ENCODE measurements around the gene ZNF681. TPM values are rescaled to one million over a fixed set of nuclear protein-coding genes. Genes with fewer than 3 reads are reported as not detected.
A peak's percentile ranks its signal among the peaks of the same experiment; 100 is the strongest.

The ZNF681 gene
- 6.5 TPM for polyA plus RNA-seq (2013)

DNA sequence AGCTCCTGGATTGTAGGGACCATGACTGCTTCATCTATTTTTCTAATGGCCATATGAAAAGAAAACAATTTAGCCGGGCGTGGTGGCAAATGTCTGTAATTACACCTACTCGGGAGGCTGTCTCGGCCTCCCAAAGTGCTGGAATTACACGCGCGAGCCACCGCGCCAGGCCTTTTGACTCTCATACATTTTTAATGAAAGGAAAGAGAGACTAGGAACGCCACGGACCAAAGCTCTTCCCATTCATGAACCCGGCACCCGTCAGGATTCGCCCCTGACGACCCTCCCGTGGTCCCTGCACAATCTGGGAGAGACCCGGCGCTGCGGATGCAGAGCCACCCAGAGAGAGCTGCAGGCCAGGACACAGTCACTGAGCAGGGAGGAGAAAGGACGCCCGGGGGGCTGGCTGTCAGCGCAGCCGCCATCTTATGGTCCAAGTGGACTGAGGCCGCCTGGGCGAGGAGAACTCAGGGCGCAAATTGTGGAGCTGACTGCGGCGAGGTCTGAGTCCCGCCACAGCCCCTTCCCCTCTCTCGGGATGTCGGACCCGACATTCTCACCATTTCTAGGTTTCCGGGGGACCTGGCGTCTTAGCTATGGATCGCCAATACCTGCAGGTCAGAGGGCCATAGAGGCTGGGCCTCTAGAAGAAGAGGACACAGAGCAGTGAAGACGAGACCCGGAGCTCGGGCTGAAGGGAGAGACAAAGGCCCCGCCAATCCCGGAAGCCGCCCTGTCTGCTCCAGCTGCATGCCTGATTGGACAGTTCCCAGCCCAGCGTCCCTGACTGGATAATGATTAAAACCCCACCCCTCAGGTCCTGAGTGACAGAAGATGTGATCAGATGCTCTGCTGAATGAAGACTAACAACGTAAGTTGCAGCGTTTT lies at the start of gene ZNF681:
Gene ZNF681, minus strand, starts transcription at position 705 of the 888 bp plus-strand sequence. Its CDS starts 142 bp downstream, at position 563.
- peaks cover 3 to 18% (median 8%) of the 10 kb centered on the region in 4 experiments for H3K4me1 ChIP-seq (ENCODE audit: control extremely low read depth in 1 of 4, control insufficient read depth in 4 of 4, insufficient read depth in 4 of 4, low read length in 3 of 4)
- peak; percentile 92 to 98 (median 97) for DNase-seq
- ChIA-PET POLR2A (interaction anchor here (0.6 to 1.5 kb wide), 3 partner anchors 71 to 364 kb away, joined by 3 to 5 read pairs (median 4); partner anchors contain the start of genes ZNF254 and ZNF675), CTCF (interaction anchor here (1.1 to 1.7 kb wide), 3 partner anchors 31 to 156 kb away, joined by 3 to 5 read pairs (median 3); partner anchors contain the start of genes ZNF675 and ZNF726)
- H3K27ac ChIP-seq (ENCODE audit: insufficient read depth in 1 of 2, low read depth in 1 of 2, low read length in 2 of 2, poor library complexity in 1 of 2, severe bottlenecking in 2 of 2), result peak within 1 kb of the TSS; percentile 83 to 94
- H3K4me3 ChIP-seq (ENCODE audit: control insufficient read depth in 1 of 7, extremely low read depth in 1 of 7, insufficient read depth in 4 of 7, low read depth in 2 of 7, low read length in 6 of 7), result peak within 1 kb of the TSS; percentile 74 to 98 (median 93)
- WGBS (ENCODE audit: insufficient coverage), result under 1% methylated on average over 35 of the region's 44 CpGs
- peaks cover 0 to 19% (median 8%) of the 10 kb centered on the region in 4 experiments for H3K36me3 ChIP-seq (ENCODE audit: control insufficient read depth in 4 of 4, insufficient read depth in 4 of 4, low read length in 3 of 4)
- no peaks in the 10 kb centered on the region for H3K27me3 ChIP-seq (replicated peaks in 2 of 5; ENCODE audit: control insufficient read depth in 4 of 5, insufficient read depth in 5 of 5, low read length in 4 of 5)
- peaks cover 3 to 18% (median 11%) of the 10 kb centered on the region in 5 experiments for H3K9me3 ChIP-seq (ENCODE audit: control extremely low read depth in 1 of 5, control insufficient read depth in 4 of 5, insufficient read depth in 2 of 5, low read depth in 1 of 5, low read length in 4 of 5)

DNA sequence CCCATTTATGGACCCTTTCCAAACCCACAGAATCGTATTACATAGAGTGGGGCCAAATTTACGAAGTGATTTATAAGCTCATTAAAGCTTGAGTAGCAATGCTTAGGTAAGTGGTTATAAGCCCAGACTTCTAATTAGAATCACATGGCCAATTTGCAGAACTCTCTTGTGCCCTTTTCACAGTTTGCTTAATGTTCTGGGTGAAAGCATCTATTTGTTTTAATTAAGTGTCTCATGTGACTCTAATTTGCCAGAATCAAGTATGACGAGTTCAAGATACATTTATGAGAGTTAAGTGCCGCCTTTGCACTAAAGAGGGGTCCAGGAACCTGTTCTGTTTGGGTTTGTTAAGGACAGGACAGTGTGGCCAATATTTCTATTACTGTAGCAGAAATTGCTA lies 46.0 kb upstream of the ZNF681 start:
- H3K4me3 ChIP-seq (ENCODE audit: control insufficient read depth in 1 of 7, extremely low read depth in 1 of 7, insufficient read depth in 4 of 7, low read depth in 2 of 7, low read length in 6 of 7), result no peak overlapping the region
- H3K4me1 ChIP-seq (ENCODE audit: control extremely low read depth in 1 of 4, control insufficient read depth in 4 of 4, insufficient read depth in 4 of 4, low read length in 3 of 4), result peaks cover 0 to 2% (median 0%) of the 10 kb centered on the region in 4 experiments
- peaks cover 0 to 15% (median 4%) of the 10 kb centered on the region in 4 experiments for H3K36me3 ChIP-seq (ENCODE audit: control insufficient read depth in 4 of 4, insufficient read depth in 4 of 4, low read length in 3 of 4)
- ChIA-PET POLR2A (no interaction called here), CTCF (no interaction called here)
- H3K27me3 ChIP-seq (replicated peaks in 2 of 5; ENCODE audit: control insufficient read depth in 4 of 5, insufficient read depth in 5 of 5, low read length in 4 of 5), result no peaks in the 10 kb centered on the region
- H3K27ac ChIP-seq (ENCODE audit: insufficient read depth in 1 of 2, low read depth in 1 of 2, low read length in 2 of 2, poor library complexity in 1 of 2, severe bottlenecking in 2 of 2), result no peak overlapping the region
- DNase-seq, result no peak
- H3K9me3 ChIP-seq (ENCODE audit: control extremely low read depth in 1 of 5, control insufficient read depth in 4 of 5, insufficient read depth in 2 of 5, low read depth in 1 of 5, low read length in 4 of 5), result peaks cover 2 to 26% (median 5%) of the 10 kb centered on the region in 5 experiments
- WGBS (ENCODE audit: insufficient coverage), result 100% methylated on average over 2 of the region's 4 CpGs

DNA sequence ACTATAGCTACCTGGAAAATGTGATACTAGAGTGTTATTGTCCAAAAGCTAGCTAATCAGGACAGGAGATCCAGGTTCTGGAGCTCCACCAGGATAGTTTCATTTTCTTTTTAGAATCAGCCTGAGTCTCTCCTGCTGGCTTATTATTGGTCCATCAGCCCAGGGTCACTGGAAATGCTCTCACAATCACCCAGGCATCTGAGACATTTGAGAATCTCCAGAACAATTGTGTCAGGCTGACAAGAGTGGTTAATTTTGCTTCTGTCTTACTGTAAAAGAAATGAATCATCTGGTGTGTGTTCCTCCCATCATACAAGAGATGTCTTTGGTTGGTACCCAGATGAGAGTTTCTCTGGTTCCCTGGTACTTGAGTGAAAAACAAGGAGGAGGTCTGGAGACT lies 43.6 kb upstream of the ZNF681 start:
- Histone ChIP-seq H3K36me3 (ENCODE audit: control insufficient read depth in 4 of 4, insufficient read depth in 4 of 4, low read length in 3 of 4) (peaks cover 0 to 8% (median 3%) of the 10 kb centered on the region in 4 experiments), H3K4me3 (ENCODE audit: control insufficient read depth in 1 of 7, extremely low read depth in 1 of 7, insufficient read depth in 4 of 7, low read depth in 2 of 7, low read length in 6 of 7) (no peak overlapping the region), H3K9me3 (ENCODE audit: control extremely low read depth in 1 of 5, control insufficient read depth in 4 of 5, insufficient read depth in 2 of 5, low read depth in 1 of 5, low read length in 4 of 5) (peaks cover 1 to 18% (median 2%) of the 10 kb centered on the region in 5 experiments), H3K27ac (ENCODE audit: insufficient read depth in 1 of 2, low read depth in 1 of 2, low read length in 2 of 2, poor library complexity in 1 of 2, severe bottlenecking in 2 of 2) (no peak overlapping the region), H3K4me1 (ENCODE audit: control extremely low read depth in 1 of 4, control insufficient read depth in 4 of 4, insufficient read depth in 4 of 4, low read length in 3 of 4) (peaks cover 0 to 7% (median 0%) of the 10 kb centered on the region in 4 experiments), H3K27me3 (replicated peaks in 2 of 5; ENCODE audit: control insufficient read depth in 4 of 5, insufficient read depth in 5 of 5, low read length in 4 of 5) (no peaks in the 10 kb centered on the region)
- POLR2A ChIA-PET, result interaction anchor here (0.6 kb wide), 1 partner anchor 35 kb away, joined by 6 read pairs; no protein-coding TSS in a partner anchor
- CTCF ChIA-PET, result no interaction called here
- no peak for DNase-seq

DNA sequence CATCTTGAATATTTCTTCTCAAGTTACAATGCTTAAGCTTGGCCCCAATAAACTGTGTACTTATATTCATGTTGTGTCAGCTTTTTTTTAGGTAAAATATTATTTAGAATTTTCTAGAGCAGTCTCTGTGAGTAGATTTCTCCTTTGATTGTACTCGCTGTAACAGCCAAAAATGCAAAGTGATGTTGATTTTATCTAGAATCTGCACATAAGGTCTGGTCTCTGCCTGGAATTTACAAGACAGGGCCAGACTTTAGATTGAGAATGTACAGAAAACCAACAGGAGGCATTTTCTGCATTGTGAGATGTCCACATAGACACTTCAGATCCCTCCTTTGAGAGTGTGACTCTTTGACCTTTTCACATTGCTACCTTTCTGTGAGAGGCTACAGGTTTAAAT lies 43.1 kb upstream of the ZNF681 start:
- CTCF ChIA-PET, result no interaction called here
- Histone ChIP-seq H3K9me3 (ENCODE audit: control extremely low read depth in 1 of 5, control insufficient read depth in 4 of 5, insufficient read depth in 2 of 5, low read depth in 1 of 5, low read length in 4 of 5) (peaks cover 1 to 18% (median 2%) of the 10 kb centered on the region in 5 experiments), H3K4me1 (ENCODE audit: control extremely low read depth in 1 of 4, control insufficient read depth in 4 of 4, insufficient read depth in 4 of 4, low read length in 3 of 4) (peaks cover 0 to 7% (median 0%) of the 10 kb centered on the region in 4 experiments), H3K27me3 (replicated peaks in 2 of 5; ENCODE audit: control insufficient read depth in 4 of 5, insufficient read depth in 5 of 5, low read length in 4 of 5) (no peaks in the 10 kb centered on the region), H3K4me3 (ENCODE audit: control insufficient read depth in 1 of 7, extremely low read depth in 1 of 7, insufficient read depth in 4 of 7, low read depth in 2 of 7, low read length in 6 of 7) (no peak overlapping the region), H3K27ac (ENCODE audit: insufficient read depth in 1 of 2, low read depth in 1 of 2, low read length in 2 of 2, poor library complexity in 1 of 2, severe bottlenecking in 2 of 2) (no peak overlapping the region), H3K36me3 (ENCODE audit: control insufficient read depth in 4 of 4, insufficient read depth in 4 of 4, low read length in 3 of 4) (peaks cover 0 to 8% (median 3%) of the 10 kb centered on the region in 4 experiments)
- WGBS (ENCODE audit: insufficient coverage), result 100% methylated on average over 1 of the region's 1 CpG
- DNase-seq, result no peak
- POLR2A ChIA-PET, result no interaction called here

DNA sequence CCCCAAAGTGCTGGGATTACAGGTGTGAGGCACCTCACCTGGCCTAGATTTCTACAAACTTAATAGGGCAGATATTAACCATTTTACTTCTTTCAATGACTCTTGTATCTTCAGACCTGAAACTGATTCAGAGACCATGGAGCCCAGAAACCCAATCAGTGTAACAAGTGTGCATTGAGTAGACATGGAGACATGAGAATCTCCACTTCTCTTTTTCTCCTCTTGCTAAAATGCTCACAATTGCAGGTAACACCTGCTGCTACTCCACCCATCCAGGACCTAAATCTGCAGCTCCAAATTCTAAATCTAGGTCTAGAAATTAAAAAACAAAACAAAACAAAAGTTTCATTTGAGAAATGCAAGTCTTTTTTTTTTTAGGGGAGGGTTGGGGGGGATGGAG lies 42.2 kb upstream of the ZNF681 start:
- Histone ChIP-seq H3K9me3 (ENCODE audit: control extremely low read depth in 1 of 5, control insufficient read depth in 4 of 5, insufficient read depth in 2 of 5, low read depth in 1 of 5, low read length in 4 of 5) (peaks cover 0 to 20% (median 5%) of the 10 kb centered on the region in 5 experiments), H3K27ac (ENCODE audit: insufficient read depth in 1 of 2, low read depth in 1 of 2, low read length in 2 of 2, poor library complexity in 1 of 2, severe bottlenecking in 2 of 2) (no peak overlapping the region), H3K4me1 (ENCODE audit: control extremely low read depth in 1 of 4, control insufficient read depth in 4 of 4, insufficient read depth in 4 of 4, low read length in 3 of 4) (peaks cover 0 to 8% (median 0%) of the 10 kb centered on the region in 4 experiments), H3K36me3 (ENCODE audit: control insufficient read depth in 4 of 4, insufficient read depth in 4 of 4, low read length in 3 of 4) (peaks cover 0 to 8% (median 3%) of the 10 kb centered on the region in 4 experiments), H3K27me3 (replicated peaks in 2 of 5; ENCODE audit: control insufficient read depth in 4 of 5, insufficient read depth in 5 of 5, low read length in 4 of 5) (no peaks in the 10 kb centered on the region), H3K4me3 (ENCODE audit: control insufficient read depth in 1 of 7, extremely low read depth in 1 of 7, insufficient read depth in 4 of 7, low read depth in 2 of 7, low read length in 6 of 7) (no peak overlapping the region)
- ChIA-PET POLR2A (no interaction called here), CTCF (no interaction called here)
- DNase-seq, result no peak

DNA sequence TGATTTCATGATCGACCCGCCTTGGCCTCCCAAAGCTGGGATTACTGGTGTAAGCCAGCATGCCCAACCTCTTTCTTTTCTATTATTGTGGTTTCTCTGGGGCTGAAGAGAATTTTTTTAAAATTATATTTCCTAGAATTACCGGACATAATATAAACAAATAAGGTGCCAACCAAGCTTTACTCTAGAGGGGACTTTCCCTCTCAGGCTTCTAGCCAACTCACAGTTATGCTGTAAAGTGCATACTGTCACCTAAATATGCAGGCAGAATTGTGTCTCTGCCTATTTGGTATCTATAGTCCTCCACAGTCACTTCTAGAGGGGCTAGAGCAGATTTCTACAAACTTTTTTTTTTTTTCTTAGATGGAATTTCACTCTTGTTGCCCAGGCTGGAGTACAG lies 41.6 kb upstream of the ZNF681 start:
- Histone ChIP-seq H3K4me3 (ENCODE audit: control insufficient read depth in 1 of 7, extremely low read depth in 1 of 7, insufficient read depth in 4 of 7, low read depth in 2 of 7, low read length in 6 of 7) (no peak overlapping the region), H3K36me3 (ENCODE audit: control insufficient read depth in 4 of 4, insufficient read depth in 4 of 4, low read length in 3 of 4) (peaks cover 0 to 6% (median 3%) of the 10 kb centered on the region in 4 experiments), H3K27me3 (replicated peaks in 2 of 5; ENCODE audit: control insufficient read depth in 4 of 5, insufficient read depth in 5 of 5, low read length in 4 of 5) (no peaks in the 10 kb centered on the region), H3K27ac (ENCODE audit: insufficient read depth in 1 of 2, low read depth in 1 of 2, low read length in 2 of 2, poor library complexity in 1 of 2, severe bottlenecking in 2 of 2) (no peak overlapping the region), H3K4me1 (ENCODE audit: control extremely low read depth in 1 of 4, control insufficient read depth in 4 of 4, insufficient read depth in 4 of 4, low read length in 3 of 4) (peaks cover 0 to 12% (median 0%) of the 10 kb centered on the region in 4 experiments), H3K9me3 (ENCODE audit: control extremely low read depth in 1 of 5, control insufficient read depth in 4 of 5, insufficient read depth in 2 of 5, low read depth in 1 of 5, low read length in 4 of 5) (peaks cover 0 to 25% (median 5%) of the 10 kb centered on the region in 5 experiments)
- CTCF ChIA-PET, result no interaction called here
- WGBS (ENCODE audit: insufficient coverage), result 100% methylated on average over 3 of the region's 3 CpGs
- POLR2A ChIA-PET, result no interaction called here
- no peak for DNase-seq

DNA sequence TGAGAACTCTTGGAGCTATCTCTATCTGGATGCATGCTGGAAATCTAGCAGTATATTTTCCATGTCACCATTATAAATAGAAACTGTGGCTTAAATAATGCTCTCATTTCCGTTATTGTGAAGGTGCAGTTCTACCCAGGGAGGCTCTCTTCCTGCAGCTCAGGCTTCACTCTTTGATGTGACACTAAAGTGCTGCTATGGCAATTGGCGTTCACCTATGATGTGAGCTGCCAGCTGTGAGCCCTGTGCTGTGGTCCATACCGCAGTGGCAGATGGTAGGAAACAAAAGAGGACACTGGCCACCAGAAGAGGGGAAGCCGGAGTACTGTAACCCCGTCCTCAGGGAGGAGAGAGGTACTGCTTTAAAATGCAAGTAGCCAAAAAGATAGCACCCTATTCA lies 40.6 kb upstream of the ZNF681 start:
- Histone ChIP-seq H3K4me3 (ENCODE audit: control insufficient read depth in 1 of 7, extremely low read depth in 1 of 7, insufficient read depth in 4 of 7, low read depth in 2 of 7, low read length in 6 of 7) (peak overlapping the region in 2 of 7 experiments; percentile 15 to 25), H3K9me3 (ENCODE audit: control extremely low read depth in 1 of 5, control insufficient read depth in 4 of 5, insufficient read depth in 2 of 5, low read depth in 1 of 5, low read length in 4 of 5) (peaks cover 0 to 21% (median 2%) of the 10 kb centered on the region in 5 experiments), H3K36me3 (ENCODE audit: control insufficient read depth in 4 of 4, insufficient read depth in 4 of 4, low read length in 3 of 4) (peaks cover 0 to 6% (median 3%) of the 10 kb centered on the region in 4 experiments), H3K27me3 (replicated peaks in 2 of 5; ENCODE audit: control insufficient read depth in 4 of 5, insufficient read depth in 5 of 5, low read length in 4 of 5) (no peaks in the 10 kb centered on the region), H3K4me1 (ENCODE audit: control extremely low read depth in 1 of 4, control insufficient read depth in 4 of 4, insufficient read depth in 4 of 4, low read length in 3 of 4) (peaks cover 0 to 12% (median 0%) of the 10 kb centered on the region in 4 experiments), H3K27ac (ENCODE audit: insufficient read depth in 1 of 2, low read depth in 1 of 2, low read length in 2 of 2, poor library complexity in 1 of 2, severe bottlenecking in 2 of 2) (no peak overlapping the region)
- POLR2A ChIA-PET, result no interaction called here
- 86% methylated on average over 1 of the region's 5 CpGs for WGBS (ENCODE audit: insufficient coverage)
- peak in 2 of 3 donors; percentile 56 to 73 for DNase-seq
- CTCF ChIA-PET, result no interaction called here
